Erythroblast (primary cell): Measurements from ENCODE around the gene ANKFN1.

ENCODE experiments used
- GATA1 ChIP-seq: IDR thresholded peaks from 2 replicates; pipeline ENCODE4 v1.6.1; 2011; ENCODE audit warnings: low read depth, mild to moderate bottlenecking, control low read depth, low read length, moderate library complexity
- POLR2A ChIP-seq: IDR thresholded peaks from 2 replicates; pipeline ENCODE4 v1.6.1; 2011; ENCODE audit warnings: mild to moderate bottlenecking, low read length

DNA sequence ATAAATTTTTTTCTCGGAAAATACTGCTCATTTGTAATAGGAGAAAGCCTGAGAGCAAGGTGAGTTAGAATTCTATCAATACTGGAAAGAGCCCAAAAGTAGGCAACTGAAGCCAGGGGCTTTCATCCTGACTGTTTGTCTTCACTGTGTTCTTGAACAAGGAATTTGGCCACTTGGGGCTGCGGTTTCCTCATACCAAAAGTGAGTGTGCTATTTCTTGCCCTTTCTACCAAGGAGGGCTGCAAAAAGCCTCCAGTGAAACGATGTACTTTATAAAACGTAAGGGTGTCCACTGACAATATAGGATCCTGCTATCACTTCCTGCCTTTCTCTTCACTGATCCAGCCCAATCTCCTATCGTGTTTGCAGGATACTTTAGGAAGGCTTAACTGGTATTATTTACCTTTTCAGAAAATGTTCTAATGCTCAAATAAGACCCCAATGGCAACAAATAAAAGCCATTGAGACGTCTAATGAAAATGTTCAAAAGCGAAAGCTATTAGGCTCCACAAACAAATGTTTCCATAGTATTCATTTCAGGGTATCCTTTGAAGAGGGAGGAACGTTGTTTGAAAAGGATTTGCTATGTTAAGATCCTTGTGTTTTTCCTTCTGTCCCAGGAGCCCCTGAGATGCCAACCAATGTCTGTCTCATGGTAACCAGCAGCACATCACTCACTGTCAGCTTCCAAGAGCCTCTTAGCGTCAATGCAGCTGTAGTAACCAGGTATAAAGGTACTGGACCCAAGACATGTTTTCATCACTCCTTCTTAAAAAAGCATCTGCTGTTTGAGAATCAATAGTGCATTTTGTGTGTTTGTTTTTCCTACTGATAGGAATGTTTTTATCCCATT, 220.9 kb downstream of the ANKFN1 start:
- TF ChIP-seq POLR2A (no peak), GATA1 (no peak)
